GM19468 (cell line): ENCODE measurements around the gene CACNA1F.
A peak's percentile ranks its signal among the peaks of the same experiment; 100 is the strongest.
"Not testable (repeated sequence)": the region's sequence is repeated elsewhere in the genome, so short reads cannot be mapped to it uniquely, and the experiment has no call there.

Source experiments
- ATAC-seq: cut with Tn5 transposase; IDR thresholded peaks from one replicate; pipeline ENCODE4 v1.9.1; 2021; ENCODE audit warnings: mild to moderate bottlenecking, moderate library complexity, moderate number of reproducible peaks; ENCODE audit not compliant: unreplicated experiment; ENCODE audit errors: extremely low read depth

Gene CACNA1F

DNA sequence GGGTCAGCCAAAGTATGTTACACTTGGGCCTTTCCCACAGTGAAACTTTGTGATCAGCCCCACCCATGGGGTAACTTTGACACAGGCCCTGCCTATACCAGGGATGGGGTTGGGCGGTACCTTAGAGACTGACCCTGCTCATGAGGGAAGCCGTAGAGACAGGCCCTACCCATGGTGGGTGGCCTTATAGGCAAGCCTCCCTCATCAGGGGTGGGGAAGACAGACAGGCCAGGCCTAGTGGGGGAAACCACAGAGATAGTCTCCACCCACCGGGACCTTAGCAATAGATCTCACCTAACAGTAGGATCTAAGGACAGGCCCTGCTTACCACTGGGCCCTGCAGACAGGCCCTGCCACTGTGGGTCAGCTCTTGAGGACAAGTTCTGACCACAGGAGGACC lies 54.6 kb downstream of the CACNA1F start:
- no peak for ATAC-seq

DNA sequence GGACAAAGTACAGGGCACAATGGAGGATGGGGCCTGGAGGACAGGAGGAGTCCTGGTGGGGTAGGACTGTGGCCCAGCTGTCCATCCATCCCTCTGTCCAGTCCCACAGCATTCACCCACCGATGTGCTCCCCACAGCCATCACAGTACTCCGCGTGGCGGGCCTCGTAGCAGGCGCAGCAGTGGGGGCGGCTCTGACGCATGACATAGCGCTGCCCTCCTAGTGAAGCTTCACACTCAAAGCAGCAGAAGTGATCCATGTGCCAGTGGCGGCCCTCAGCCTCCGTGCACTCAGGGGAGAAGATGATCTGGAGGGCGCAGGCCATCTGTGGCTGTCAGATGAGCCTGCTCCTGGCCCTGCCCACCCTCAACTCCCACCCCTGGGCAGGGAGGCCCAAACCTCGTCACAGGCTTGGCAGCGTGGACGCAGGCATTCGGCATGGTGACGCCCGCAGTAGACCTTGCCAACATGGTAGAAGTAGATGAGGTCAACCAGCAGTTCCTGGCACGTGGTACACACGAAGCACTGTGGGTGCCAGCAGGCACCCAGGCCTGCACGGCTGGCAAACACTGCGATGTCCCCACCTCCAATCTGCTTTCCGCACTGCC lies 55.2 kb downstream of the CACNA1F start:
- no peak for ATAC-seq

DNA sequence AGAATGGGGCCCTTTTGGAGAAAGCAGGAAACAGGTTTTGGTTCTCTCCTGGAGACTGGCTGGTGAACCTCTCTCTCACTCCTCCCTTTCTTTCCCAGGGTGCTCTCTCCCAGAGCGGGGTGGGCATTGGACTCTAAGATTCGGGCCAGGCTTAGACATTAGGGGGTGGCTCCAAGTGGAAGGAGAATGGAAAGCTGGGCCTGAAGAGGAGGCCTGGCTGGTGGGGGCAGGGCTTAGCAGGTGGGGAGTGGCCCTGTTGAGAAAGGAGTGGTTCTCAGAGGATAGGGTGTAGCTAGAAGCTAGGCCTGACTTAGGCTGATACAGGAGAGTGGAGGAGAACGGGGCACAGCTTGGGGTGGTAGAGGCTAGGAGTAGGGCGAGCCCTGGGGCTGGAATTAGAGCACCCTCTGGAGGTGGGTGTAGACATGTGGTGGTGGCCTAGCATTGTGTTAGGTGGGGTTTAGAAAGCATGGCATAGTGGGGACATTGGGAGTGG lies 55.8 kb downstream of the CACNA1F start:
- ATAC-seq: no peak

DNA sequence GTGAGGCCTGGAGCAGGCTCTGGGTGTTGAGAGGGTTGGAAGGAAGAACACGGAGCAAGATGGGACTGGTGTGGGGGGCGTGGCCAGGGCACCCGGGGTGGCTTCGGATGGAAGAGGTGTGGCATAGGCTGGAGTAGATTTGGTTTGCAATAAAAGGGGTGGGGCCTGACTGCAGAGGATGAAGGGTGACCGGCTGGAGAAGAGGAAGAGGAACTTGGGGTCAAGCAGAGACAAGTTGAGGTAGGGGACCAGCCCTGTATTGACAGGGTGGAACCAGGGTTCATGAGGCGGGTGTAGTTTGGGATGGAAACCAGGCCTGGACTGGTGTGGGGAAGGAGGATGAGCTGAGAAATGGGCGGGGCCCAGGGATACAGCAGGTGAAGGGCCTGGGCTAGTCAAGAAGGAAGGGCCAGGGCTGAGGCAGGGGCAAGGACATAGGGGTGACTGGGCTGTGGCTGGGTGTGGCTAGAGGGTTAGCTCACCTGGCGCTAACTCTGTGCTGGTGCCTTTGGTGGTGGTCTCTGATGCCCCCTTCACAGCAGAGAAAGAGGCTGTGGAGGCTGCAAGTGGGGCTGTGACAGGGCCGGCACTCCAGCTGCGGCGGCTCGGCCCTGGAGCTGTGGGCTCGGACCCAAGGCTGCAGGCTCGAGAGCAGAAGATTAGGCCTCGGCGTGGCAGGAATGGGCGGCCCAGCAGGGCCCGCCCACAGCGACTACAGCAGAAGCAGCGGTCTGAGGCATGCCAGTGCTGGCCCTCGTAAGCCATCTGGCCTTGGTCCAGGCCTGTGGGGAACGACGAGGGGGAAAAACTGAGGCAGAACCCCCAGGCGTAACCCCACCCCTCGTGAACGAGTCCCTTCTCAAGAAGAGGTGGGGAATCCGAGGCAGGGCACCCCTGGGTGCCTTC lies 56.5 kb downstream of the CACNA1F start:
- ATAC-seq: no peak

DNA sequence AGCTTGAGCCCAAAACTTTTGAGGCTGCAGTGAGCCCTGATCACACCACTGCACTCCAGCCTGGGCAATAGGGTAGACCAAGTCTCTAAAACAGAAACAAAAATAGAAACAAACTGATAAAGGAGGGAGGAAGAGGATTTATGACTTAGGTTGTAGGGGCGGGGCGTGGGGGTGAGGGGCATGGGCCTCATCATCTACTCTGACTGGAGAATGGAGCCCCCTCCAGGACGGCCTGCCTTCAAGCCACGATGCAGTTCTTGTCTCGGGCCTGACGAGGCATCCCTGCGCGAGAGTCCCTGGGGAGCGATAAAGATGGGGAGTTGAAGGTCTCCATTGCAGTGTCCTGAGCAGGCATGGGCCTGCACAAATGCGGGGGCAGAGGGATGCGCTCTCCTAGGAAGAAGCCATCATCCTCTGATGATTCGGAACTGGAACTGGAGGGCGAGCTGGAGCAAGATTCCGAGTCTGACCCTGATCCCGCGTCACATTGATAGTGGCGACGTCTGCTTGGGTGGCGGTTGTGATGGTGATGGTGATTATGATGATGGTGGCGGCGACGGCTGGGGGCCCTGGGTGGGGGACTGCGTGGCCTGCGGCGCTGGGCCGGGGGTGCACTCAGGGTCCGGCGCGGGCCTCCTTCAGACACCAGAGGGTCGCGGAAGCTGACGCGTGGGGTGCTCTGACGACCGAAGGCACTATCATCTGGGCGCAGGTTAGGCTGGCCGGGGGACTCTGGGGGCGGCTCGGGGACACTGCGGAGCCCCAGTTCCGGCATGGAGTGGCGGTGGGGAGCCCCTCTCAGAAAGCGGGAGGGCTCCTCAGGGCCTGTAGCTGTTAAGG lies 57.5 kb downstream of the CACNA1F start:
- ATAC-seq: no peak

DNA sequence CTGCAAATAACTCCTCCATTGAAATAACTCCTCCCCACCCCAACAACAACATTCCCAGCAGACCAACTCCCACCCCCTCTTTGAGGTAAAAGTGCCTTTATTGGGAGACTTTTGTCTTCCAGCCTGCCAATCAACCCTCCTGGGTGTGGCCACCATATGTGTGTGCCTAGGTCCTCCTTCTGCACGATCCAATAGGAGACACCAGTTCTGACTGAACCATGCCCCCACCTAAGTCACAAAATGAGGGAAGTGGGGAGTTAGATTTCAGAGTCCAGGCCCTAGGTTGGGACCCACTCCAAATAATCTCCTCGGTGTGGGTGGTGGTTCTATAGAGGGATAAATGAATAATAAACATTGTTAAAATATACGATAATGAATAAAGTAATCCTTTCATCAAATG lies 58.4 kb downstream of the CACNA1F start:
- no peak for ATAC-seq

DNA sequence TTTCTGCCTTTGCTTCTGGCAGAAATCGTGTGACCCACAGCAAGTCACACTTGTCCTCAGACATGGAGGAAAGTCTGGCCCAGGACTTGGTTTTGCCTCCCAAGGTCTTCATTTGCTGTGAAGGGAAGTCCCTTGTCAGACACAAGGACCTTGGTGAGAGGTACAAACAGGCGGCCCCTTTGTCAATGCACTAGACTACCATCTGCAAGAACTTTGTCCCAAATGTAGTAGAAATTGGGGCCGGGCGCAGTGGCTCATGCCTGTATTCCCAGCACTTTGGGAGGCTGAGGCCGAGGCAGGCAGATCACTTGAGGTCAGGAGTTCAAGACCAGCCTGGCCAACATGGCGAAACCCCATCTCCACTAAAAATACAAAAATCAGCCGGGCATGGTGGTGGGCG lies 59.6 kb downstream of the CACNA1F start:
- not testable (repeated sequence) for ATAC-seq

DNA sequence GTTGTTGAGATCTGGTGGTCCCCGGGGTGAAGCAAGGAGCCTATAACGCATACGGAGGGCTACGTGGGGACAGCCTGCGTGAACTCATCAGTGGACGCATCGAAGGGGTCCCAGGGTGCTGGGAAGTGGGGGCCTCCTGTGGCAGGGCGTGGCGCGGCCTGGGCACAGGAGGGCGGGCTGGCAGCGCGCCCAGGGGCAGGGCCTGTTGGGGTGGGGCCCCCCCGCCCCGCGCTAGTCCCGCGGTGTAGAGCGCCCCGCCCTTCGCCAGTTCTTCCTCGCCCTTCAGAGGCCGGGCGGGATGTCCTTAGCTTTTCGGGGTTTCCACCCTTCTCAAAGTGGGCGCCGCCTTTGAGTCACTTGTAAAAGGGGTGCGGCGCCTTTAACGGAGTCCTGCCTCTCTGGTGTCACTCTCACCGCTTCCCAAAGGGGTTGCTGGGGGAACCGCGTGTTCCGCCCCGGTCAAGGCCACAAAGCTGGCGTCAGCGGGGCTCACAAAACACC lies 60.8 kb downstream of the CACNA1F start:
- peak; percentile 42 for ATAC-seq

DNA sequence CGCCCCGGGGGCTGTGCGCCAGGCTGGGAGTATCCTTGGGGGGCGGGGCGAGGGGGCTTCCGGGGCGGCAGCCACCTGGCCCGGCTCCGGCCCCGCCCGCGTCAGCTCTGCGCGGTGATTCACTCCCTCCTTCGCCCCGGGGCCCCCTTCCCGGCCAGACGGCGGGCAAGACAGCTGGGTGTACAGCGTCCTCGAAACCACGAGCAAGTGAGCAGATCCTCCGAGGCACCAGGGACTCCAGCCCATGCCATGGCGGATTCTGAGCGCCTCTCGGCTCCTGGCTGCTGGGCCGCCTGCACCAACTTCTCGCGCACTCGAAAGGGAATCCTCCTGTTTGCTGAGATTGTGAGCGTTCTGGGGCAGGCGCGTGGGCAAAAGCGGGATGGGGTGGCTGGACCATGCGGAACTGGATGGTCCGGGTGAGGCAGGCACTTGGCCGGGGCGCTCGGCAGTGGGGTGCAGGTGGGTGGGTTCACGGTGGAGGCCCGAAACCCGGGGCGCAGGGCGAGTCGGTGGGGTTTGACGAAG lies 61.3 kb downstream of the CACNA1F start, which contains the start of gene PLP2:
PLP2 (plus strand) TSS at position 147 of the 528 bp plus-strand sequence; CDS start at position 250, 103 bp downstream.
- no peak for ATAC-seq

DNA sequence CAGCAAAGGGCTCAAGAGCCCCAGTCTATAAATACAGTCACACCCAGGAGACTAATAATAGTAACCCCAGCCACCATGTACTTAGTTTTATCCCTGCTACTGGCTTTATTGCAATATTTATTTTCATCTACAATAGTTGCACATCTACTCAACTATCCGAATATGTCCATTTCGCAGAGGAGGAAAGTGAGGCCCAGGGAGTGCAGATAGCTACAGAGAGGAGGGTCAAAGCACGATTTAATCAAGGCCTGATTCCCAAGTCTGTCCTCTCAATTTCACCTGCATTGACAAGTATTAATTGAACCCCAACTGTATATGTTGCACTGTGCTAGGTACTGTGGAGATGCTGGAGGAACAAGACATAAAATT lies 65.4 kb downstream of the CACNA1F start:
- ATAC-seq: no peak

DNA sequence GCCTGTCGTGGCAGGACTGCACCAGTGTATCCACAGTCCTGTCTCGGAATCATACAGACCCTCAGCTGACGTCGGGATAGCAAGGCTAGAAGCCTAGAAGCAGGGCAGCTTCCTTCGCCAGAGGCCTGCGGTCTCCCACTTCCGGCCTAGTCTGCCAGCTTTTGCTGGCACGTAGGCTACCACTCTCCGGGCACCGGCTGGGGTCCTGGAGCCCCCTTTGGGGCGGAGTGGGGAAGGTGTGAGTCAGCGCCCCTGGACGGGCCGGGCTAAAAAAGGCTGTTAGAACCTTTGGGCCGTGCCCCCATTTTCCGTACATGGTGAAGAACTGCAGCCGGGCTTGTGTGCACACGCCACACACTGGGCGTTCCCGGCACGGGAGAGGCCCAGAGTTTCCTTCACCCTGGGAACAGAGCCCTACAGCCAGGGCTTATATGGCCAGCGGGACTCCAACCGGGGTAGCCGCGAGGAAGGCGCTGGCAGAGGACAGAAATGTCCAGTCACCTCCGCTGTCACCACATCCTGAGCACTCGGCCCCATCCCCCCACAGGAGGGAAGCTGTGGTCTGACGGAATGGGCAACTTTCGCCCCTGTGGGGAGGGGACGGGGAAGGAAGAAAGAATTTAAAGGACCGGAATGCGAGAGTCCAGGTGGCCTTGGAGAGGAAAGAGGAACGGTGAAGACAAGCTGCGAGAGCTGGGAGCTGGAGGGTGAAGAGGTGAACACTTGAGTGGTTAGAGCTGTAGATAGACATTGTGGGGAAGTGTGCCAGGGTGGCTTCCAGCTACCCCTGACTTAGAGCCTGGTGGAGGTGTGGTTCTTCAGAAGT lies 66.0 kb downstream of the CACNA1F start:
- ATAC-seq: no peak

DNA sequence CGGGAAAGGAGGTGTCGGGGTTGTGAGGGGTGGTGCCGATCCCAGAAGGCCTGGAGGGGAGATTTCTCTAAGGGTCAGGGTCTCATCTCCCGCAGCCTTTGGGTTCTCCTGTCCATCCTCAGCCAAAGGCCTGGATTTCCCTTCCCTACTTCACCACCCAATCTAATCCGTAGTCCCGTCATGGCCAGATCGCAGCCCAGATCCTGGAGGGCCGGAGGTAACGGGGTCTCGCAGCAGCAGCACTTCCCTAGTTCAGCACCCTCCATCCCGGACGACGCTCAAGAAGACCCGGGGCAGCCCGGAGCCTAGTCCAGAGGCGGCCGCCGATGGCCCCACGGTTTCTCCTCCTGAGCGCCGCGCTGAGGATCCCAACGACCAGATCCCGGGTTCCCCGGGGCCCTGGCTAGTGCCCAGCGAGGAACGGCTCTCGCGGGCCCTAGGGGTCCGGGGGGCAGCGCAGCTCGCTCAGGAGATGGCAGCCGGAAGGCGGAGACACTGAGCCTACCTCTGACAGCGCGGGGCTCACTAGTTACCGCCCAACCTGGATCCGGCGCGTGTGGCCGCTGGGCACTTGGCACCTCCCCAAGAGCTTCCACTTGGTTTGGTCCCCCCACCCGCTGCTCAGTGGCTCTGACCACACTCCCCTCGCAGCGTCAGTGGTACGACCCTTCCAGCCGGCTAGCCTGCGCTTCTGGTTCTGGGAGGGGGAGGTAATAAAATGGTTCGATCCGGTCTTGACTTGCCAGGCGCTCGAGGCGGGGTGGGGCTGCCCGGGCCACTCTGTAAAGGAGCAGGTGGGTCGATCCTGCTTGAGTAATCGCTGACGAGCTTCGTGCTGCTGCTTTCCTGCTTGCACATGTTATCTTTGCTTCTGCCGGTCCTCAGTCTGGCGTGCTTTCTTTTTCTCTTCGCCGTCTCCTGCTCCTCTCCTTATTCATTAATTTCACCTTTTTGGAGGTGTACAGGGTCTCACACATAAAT lies 66.9 kb downstream of the CACNA1F start:
- ATAC-seq: no peak

DNA sequence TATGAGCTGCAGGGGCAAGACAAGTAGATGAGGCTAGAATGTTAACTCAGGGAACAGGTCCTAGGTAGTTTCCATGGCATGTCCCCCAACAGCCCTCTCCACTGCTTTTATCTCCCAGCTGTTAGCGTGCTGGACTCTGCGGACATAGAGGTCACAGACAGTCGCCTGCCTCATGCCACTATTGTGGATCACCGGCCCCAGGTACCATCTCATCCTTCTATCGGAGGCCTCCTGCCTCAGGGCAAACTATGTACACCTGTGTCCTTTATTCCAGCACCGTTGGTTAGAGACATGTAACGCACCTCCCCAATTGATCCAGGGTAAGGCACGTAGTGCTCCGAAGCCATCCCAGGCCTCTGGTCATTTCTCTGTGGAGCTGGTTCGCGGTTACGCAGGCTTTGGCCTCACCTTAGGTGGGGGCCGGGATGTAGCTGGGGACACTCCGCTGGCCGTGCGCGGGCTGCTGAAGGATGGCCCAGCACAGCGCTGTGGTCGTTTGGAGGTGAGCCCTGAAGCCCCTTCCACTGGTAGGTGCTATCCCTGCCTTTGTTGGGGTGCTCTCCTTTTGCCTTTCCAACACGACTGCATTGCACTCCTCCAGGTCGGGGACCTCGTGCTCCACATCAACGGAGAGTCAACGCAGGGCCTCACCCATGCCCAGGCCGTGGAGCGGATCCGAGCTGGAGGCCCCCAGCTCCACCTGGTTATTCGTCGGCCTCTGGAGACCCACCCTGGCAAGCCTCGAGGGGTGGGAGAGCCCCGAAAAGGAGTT lies 68.4 kb downstream of the CACNA1F start:
- ATAC-seq: no peak

DNA sequence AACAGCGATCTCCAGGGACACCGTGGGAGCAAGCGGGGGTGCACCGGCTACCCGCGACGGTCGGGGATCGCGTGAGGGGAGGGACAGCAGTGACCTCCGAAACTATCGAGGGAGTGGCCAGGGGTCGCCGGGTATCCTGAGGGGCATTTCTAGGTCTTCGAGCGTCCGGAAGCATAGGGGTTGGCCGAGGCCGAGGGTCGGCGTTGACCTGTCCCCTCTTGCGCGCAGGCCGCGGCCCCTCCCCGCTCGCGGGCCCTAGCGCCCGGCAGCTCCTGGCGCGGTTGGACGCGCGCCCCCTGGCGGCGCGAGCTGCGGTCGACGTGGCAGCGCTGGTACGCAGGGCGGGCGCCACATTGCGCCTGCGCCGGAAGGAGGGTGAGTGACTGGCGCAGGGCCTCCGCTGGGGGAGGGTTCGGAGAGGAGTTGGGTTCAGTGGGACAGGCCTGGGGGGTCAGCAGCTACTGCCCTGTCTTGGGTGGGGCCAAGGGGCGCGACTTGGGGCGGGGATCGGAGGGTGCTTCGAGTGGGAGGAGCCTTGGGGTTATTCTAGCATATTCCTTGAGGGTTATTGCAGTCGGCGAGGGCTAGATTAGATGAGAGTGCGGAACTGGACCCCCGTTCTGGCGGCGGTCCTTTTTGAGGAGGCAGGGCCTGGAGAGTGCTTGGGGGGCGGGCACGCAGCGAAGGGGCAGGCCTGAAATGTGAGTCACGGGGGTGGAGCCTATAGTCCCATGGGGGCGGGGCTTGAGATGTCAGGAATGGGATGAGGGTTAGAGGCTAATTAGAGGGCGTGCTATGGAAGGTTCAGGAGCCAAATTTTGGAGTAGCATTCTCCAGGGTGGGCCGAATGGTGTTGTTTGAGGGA lies 69.4 kb downstream of the CACNA1F start:
- peak; percentile 51 for ATAC-seq

DNA sequence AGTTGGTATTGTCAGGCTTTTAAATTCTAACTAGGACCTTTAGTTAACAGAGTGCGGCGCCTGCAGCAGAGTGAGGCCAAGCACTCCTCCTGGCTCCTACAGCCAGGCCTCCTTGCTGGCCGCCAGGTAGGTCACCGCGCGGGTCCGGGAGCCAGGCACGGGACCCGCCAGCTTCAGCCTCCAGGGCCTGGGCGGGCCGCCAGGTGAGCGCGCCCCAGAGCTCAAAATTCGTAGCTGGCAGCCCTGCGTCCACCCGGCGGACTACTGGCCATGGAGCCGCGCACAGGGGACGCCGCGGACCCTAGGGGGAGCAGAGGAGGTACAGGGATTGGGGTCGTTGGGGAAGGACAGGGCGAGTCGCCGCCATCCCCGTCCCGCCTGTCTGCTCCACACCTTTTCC lies 70.5 kb downstream of the CACNA1F start, which contains the start of gene MAGIX:
MAGIX (plus strand) TSS at position 139 of the 400 bp plus-strand sequence; CDS start at position 271, 132 bp downstream.
- ATAC-seq: no peak

DNA sequence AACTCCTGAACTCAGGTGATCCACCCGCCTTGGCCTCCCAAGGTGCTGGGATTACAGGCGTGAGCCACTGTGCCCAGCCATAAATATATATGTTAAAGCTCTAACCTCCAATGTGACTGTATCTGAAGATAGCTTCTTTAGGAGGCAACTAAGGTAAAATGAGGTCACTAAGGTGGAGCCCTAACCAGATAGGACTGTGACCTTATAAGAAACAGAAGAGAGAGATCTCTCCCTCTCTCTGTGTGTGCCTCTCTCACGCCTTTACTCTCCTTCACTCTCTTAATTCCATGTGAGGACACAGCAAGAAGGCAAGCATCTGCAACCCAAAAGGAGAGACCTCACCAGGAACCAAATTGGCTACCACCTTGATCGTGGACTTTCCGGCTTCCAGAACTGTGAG lies 71.5 kb downstream of the CACNA1F start:
- no peak for ATAC-seq
